Measurements from ENCODE around the gene BACE2. TPM values are rescaled to one million over a fixed set of nuclear protein-coding genes. Genes with fewer than 3 reads are reported as not detected.

The BACE2 gene
- total and polyA plus RNA-seq, 2 donors (not counting 3 experiments of a cell fraction or from before 2014, with no cell fraction given): 113 to 184 TPM

DNA sequence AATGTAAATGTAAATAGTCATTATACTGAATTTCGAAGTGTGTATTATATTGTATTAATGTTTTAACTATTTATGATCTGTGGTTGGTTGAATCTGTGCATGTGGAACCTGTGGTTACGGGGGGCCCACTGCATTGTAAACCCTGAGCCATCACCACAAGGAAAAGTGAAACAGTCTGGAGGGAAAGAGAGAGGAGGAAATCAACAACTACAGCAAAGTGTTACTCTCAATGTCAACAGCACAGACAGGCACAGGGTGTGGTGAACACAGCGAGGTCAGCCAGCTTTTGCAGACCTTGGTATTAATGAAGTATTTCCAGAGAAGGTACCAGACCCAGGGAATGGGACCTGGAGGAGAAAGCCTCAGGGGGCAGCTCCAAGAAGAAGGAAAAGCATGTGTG is 37.1 kb upstream of the BACE2 start:
- intact Hi-C loops (cut with micrococcal nuclease) (loop anchor here (5.0 kb wide), 1 partner anchor 989 kb away; no protein-coding TSS in a partner anchor), dilution Hi-C loops (cut with MboI; ENCODE audit: extremely low pct_ligation_motif_present, low sequenced_read_pairs) (no loop called here)
- FAIRE-seq (no peak), DNase-seq (ENCODE audit: low read depth, low spot score) (no peak)
- no peak for TF ChIP-seq POLR2A (IDR thresholded peaks at IDR 0.05; ENCODE audit: low read depth, low read length)
- Histone ChIP-seq H3K79me2 (ENCODE audit: control insufficient read depth, insufficient read depth, low read length) (no peaks in the 10 kb centered on the region), H3K36me3 (ENCODE audit: control insufficient read depth in 2 of 2, extremely low read depth in 1 of 2, insufficient read depth in 2 of 2, low read length in 2 of 2) (no peaks in the 10 kb centered on the region), H3K4me1 (ENCODE audit: control insufficient read depth, extremely low read depth, insufficient read depth, low read length) (no peaks in the 10 kb centered on the region), H4K20me1 (replicated peaks; ENCODE audit: control insufficient read depth, extremely low read depth, insufficient read depth, low read length) (no peaks in the 10 kb centered on the region), H3K9me3 (replicated peaks; ENCODE audit: control insufficient read depth, insufficient read depth, low read length) (no peaks in the 10 kb centered on the region), H2AFZ (ENCODE audit: low read depth, low read length) (no peak overlapping the region), H3K4me3 (replicated peaks in 1 of 3; ENCODE audit: insufficient read depth in 1 of 3, low read depth in 1 of 3, low read length in 3 of 3) (no peak overlapping the region), H3K9me1 (replicated peaks; ENCODE audit: control insufficient read depth, extremely low read depth, insufficient read depth, low read length) (no peaks in the 10 kb centered on the region), H3K4me2 (ENCODE audit: insufficient read depth, low read length) (no peak overlapping the region), H3K9ac (replicated peaks; ENCODE audit: extremely low read depth, insufficient read depth, low read length) (no peak overlapping the region), H3K27me3 (ENCODE audit: control insufficient read depth in 2 of 2, insufficient read depth in 2 of 2, low read length in 2 of 2) (peaks cover 0 to 2% of the 10 kb centered on the region in 2 experiments), H3K27ac (ENCODE audit: insufficient read depth, low read depth, low read length) (no peak overlapping the region)
- CTCF ChIA-PET: no interaction called here
- no TSS peak for BruUV-seq (replicated peaks)
- POLR2A ChIA-PET: no interaction called here

DNA sequence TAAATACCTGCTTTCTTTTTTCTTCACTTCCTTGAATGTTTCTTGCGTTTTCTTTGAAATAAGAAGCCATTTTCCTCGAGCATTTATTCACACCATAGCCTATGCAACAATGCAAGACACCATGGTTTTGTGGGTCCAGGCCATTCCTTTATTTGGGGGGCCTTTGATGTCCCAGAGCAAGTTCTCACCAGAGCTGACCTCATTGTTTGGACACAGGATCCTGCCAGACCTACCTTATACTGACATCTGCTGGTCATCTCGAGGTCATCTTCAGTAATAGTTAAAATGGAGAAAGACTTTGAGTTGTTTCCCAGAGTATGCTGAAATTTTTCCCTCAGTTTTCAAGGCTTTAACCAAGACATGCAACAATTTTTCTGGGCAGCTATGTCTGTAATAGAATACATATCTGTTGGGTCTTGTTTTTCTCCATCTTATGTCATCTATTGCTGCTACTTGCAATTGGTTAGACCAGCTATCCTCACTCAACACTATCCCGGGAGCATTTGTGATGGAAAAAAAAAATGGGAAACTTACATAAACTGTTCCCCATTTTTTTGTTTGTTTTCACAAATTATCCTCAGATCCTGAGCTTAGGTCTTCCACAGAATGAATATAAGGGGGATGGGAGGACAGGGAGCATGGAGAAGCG is 34.0 kb upstream of the BACE2 start:
- CTCF ChIA-PET: interaction anchor here (1.2 to 3.2 kb wide), 7 partner anchors 8 to 1616 kb away, joined by 3 to 17 read pairs (median 10); no protein-coding TSS in a partner anchor

More for the DNA sequence above, 34.0 kb upstream of the BACE2 start:
- Histone ChIP-seq H2AFZ (ENCODE audit: low read depth, low read length) (no peak overlapping the region), H3K27me3 (ENCODE audit: control insufficient read depth in 2 of 2, insufficient read depth in 2 of 2, low read length in 2 of 2) (peaks cover 0 to 2% of the 10 kb centered on the region in 2 experiments), H3K9ac (replicated peaks; ENCODE audit: extremely low read depth, insufficient read depth, low read length) (no peak overlapping the region), H3K4me1 (ENCODE audit: control insufficient read depth, extremely low read depth, insufficient read depth, low read length) (no peaks in the 10 kb centered on the region), H3K9me1 (replicated peaks; ENCODE audit: control insufficient read depth, extremely low read depth, insufficient read depth, low read length) (no peaks in the 10 kb centered on the region), H3K79me2 (ENCODE audit: control insufficient read depth, insufficient read depth, low read length) (no peaks in the 10 kb centered on the region), H3K27ac (ENCODE audit: insufficient read depth, low read depth, low read length) (no peak overlapping the region), H3K9me3 (replicated peaks; ENCODE audit: control insufficient read depth, insufficient read depth, low read length) (no peaks in the 10 kb centered on the region), H3K4me2 (ENCODE audit: insufficient read depth, low read length) (no peak overlapping the region), H4K20me1 (replicated peaks; ENCODE audit: control insufficient read depth, extremely low read depth, insufficient read depth, low read length) (no peaks in the 10 kb centered on the region), H3K36me3 (ENCODE audit: control insufficient read depth in 2 of 2, extremely low read depth in 1 of 2, insufficient read depth in 2 of 2, low read length in 2 of 2) (no peaks in the 10 kb centered on the region), H3K4me3 (replicated peaks in 1 of 3; ENCODE audit: insufficient read depth in 1 of 3, low read depth in 1 of 3, low read length in 3 of 3) (no peak overlapping the region)
- dilution Hi-C loops (cut with MboI; ENCODE audit: extremely low pct_ligation_motif_present, low sequenced_read_pairs): no loop called here
- TF ChIP-seq, protein P1, sequence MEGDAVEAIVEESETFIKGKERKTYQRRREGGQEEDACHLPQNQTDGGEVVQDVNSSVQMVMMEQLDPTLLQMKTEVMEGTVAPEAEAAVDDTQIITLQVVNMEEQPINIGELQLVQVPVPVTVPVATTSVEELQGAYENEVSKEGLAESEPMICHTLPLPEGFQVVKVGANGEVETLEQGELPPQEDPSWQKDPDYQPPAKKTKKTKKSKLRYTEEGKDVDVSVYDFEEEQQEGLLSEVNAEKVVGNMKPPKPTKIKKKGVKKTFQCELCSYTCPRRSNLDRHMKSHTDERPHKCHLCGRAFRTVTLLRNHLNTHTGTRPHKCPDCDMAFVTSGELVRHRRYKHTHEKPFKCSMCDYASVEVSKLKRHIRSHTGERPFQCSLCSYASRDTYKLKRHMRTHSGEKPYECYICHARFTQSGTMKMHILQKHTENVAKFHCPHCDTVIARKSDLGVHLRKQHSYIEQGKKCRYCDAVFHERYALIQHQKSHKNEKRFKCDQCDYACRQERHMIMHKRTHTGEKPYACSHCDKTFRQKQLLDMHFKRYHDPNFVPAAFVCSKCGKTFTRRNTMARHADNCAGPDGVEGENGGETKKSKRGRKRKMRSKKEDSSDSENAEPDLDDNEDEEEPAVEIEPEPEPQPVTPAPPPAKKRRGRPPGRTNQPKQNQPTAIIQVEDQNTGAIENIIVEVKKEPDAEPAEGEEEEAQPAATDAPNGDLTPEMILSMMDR (IDR thresholded peaks at IDR 0.05; ENCODE audit: extremely low read depth in 1 of 2, insufficient read depth in 1 of 2, low read depth in 1 of 2, low read length in 2 of 2): peak; percentile 12 to 40
- TF ChIP-seq, protein P2, sequence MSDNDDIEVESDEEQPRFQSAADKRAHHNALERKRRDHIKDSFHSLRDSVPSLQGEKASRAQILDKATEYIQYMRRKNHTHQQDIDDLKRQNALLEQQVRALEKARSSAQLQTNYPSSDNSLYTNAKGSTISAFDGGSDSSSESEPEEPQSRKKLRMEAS (IDR thresholded peaks at IDR 0.05; ENCODE audit: insufficient read depth, insufficient read length): no peak
- intact Hi-C loops (cut with micrococcal nuclease): loop anchor here (5.0 kb wide), 1 partner anchor 992 kb away; no protein-coding TSS in a partner anchor
- DNase-seq (ENCODE audit: low read depth, low spot score) (peak; percentile 39), FAIRE-seq (peak; percentile 66)
- POLR2A ChIA-PET: no interaction called here
- BruUV-seq (replicated peaks): no TSS peak
